ELR (cell line): Measurements from ENCODE around the gene GGACT.
A peak's percentile ranks its signal among the peaks of the same experiment; 100 is the strongest.

ENCODE experiments used
- DNase-seq: peaks from one replicate; pipeline ENCODE4 v3.0.0-alpha.2; 2015; ENCODE audit warnings: low read depth

The GGACT gene

DNA sequence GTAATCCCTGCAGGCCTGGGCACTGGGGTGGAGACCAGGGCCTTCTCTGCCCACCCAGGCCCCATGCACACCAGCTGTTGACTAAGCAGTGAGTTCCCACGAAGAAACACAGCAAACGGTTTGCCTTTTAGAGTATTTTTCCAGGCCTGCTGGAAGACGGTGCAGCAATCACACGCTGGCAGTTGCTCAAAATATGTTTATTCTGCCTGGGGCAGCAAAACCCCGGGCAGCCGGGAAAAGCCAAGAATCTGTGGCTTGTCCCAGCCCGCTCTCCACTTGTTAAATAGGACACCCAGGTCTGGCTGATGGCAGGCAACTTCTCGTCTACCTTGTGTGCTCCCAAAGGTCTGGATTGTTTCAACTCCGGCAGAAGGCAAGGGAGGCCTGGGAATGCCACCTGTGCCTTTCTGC lies 40.8 kb downstream of the GGACT start:
- no peak for DNase-seq

DNA sequence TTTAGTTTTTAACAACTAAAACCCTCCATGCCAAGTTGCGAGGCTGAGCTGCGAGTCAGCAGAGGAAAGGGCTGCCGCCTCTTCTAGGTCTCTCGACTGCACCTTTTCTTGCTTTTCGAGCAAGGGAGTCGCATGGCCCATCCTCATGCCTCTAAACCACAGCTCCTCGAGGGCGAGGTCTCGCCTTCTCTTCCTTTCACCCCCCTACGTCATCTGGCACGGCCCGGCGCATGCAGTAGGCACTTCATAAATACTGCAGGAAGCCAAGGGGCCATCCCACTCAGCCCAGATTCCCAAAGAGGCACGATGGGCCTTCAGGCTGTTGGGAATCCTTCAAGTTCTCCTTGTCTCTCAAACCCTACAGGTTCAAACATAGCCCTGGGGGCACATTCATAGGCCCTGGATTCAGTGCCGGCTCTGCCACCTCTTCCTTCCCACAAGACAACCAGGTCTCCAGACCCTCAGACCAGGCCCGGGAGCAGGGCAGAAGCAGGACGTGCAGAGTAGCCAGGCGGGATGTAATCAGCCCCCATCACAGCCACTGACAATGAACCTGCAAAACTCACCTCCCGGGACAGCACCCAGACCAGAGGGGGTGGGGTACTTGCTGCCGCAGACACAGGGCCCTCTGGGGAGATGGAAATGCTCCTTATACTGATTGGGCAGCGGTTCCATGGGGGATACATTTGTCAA lies 41.7 kb downstream of the GGACT start:
- no peak for DNase-seq

DNA sequence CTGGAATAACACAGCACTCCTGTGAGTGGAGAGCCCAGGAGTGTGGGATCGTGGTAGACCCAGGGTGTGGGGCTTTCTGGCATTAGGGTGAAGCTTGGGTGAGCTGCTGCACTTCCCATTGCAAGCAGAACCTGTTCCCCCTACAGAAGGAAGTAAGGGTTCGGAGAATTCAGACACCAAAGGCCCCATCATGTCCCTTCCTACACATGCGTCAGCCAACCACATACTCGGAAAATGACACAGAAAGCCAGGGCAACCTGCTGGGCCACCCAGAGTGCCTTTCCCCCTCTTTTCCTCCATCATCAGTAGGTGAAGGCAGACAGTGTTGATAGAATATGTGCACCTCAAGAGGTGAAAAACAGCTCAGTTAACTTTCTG lies 42.9 kb downstream of the GGACT start:
- DNase-seq: no peak

DNA sequence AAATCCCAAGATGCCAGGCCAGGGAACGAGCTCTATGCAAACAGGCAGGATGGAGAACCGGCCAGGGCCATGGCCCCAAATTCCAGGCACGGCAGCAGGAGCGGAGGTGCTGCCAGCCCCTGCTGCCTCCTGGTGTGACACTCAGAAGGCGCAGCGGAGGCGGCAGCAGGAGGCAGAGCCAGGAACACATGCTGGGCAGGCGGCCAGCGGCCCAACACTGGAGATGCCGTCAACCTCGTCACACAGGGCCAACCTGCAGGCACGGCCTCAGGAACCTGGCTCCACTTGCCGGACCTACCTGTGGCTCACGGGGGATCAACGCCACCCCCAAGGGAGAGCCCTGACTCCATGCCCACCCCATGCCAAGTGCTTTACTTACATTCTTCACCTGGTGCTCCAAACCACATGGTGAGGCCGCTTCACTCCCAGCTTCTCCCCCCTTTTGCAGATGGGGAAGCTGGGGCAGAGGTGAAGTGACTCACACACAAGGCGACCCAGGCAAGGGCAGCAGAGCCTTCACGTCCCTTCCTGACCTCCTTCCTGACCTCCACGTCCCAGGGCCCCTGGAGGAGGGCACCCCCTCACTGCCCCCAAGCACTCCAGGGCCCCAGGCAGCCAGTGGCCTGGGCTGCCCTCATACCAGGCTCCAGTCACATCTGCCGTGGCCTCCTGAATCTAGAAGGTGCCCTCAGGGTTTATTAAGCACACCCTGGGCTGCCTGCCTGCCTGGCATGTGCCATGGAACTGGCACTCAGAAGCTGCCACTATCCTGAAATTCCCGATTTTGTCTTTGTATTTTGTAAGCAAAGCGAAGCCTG lies 43.5 kb downstream of the GGACT start:
- DNase-seq: no peak

DNA sequence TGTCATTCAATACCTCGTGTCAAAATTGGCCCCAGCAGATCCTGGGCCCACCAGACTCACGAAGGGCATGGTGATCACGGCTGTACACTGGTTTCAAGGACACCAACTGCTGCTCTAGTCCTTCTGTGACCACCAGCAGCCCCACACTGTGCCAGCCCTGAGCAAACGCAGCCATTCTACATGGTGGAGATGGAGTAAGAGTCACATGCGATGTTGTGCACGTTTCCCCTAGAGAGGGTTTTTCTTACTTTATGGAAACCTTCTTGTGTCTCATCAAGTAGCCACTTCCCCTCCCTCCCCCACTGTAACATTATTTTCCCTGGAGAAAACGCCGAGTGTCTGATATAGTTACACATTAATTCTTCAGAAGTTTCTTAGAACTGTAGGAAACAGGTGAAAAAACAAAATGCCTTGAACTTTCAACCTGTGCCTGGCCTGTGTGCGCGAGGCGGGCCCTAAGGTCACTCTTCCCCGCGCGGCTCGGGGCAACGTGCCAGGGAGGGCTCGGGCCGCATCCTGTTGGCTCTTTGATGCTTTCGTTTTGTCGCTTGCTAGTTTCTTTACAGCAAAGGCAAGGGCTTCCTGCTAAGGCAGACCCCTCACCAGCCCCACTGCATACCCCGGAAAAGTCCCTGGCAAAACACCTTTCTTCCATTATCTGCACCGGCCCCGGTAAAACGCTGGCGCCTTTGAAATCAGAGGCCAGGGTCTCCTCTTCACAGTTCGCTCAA lies 44.6 kb downstream of the GGACT start:
- no peak for DNase-seq

DNA sequence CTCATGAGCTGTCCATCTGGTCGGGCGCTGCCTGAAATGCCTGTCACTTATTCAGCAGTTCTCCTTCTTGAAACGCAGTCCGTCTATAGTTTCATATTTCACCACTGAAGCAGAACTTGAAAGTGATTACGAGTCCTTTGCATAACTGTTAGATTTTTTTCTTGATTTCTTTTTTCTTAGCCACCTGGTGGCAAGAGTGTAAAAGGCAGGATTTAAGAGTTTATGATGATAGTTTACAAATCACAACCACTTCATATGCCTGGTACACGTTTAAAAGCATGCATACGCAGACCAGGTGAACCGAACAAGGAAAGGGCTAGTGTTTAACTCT lies 45.8 kb downstream of the GGACT start:
- DNase-seq: peak; percentile 66

DNA sequence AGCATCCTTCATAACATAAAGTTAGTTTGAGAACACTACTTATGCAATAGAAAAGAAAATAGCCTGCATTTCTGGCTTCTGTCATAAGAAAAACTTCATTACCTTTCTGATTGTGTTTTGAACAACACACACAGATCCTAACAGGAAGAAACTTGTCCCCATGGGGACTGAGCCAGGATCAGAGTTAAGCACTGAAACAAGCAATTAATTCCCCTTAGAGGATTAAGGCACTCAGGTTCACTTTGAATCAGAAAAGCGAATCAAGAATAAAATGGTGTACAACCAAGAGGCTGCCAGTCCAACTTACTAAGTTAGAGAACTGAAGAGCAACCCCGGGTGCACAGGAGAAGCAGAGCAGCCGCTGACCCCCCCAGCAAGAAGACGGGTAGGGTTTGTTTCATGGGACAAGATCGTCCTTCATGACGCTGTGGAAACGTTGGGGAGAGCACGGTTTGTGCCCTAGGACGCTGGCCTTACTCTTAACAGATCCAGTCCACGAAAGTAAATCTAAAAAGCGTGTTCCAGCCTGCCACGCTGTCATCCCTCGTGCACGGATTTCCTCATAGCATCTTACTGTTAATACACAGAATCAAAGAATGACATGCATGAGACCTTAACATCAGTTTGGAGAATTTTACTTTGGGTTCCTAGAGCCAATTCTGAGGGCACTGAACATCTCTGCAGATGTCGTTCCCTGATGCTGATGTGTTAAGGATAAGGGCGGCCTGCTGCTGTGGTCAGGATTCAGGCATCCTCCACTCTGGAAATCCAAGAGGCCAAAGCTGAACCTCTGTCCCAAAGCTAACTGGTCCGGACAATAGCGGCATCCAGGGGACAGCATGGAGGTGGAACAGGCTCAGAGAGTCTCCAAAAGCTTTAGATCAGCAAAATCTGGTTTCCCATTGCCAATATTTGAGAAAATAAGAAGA lies 46.4 kb downstream of the GGACT start:
- no peak for DNase-seq

DNA sequence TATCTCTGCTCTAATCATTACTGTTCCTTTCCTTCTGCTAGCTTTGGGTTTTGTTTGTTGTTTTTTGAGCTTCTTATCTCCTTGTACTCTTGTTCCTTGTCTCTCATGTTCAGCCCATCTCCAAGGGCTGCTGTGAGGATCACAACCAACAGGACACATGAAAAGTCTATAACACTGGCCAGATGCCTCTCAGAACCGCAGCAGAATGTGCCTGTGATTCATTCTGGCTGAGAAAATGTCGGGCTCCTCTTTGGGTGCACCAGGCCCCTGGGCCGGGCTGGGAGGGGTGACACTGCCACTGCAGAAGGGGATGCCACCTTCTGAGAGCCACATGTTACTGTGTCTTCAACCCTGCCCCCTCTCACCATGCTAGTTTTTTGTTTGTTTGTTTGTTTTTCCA lies 48.0 kb downstream of the GGACT start:
- no peak for DNase-seq

DNA sequence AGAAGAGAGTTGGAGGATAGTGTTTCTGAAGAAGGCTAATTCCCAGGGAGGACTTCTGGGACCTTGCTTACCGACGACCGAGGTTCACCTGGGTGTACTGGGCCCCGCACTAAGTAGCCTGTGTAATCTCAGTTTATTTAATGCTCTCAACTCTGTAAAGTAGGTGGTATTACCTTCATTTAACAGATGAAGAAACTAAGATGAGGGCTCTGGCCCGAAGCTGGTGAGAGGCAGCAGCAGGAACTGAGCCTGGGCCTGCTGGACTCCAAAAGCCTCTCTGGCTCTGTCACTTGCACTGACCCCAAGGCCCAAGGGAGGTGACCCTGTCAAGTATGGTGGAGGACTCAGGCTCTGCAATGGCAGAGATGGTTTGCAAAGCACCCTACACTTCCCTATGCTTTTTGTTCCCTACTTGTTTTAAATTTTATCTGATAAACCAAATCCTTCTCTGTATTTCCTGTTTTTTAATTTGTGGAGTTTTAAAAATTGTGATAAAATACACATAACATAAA lies 50.6 kb downstream of the GGACT start:
- DNase-seq: no peak

DNA sequence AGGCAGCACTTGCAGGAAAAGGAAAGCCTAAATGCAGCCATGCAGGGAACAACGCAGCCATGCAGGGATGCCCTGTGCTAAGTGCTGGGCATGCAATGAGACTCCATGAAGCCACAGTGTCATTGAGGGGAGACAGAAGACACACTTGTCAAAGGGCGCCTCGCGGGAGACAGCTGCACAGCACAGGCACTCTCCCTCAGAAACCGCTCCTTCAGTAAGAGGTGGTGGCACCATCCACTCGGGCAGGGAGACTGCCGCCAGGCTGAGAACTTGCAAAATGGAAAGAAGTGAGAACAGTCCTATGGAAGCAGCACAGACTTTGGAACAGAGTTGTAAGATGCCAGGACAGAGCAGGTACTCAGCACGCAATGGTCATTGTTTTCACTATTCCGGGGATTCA lies 51.1 kb downstream of the GGACT start:
- DNase-seq: no peak

DNA sequence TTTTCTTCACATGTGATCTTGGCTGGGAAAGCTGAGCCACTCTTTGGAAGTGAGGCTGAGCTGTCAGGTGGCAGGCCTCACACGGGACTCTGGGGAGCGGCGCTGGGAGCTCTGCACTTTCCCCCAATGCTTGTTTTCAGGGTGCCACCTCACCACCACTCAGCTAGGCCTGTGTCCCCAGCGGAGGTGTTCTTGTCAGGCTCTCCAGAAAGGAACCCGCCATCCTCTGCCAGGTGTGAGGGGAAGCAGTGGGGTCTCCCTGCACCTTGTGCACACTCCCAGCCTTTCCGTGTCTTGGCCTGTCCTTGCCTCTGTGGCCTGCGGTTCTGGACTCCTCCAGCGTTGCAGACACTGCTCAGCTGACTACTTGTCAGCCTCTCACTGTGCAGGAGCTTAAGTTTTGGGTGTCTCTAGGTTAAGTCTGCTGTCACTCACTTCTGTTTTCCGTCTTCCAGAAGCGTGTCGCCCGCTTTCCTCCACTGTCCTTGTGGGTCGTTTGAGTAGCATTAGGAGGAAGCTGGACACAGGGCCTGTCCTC lies 51.9 kb downstream of the GGACT start:
- DNase-seq: no peak

DNA sequence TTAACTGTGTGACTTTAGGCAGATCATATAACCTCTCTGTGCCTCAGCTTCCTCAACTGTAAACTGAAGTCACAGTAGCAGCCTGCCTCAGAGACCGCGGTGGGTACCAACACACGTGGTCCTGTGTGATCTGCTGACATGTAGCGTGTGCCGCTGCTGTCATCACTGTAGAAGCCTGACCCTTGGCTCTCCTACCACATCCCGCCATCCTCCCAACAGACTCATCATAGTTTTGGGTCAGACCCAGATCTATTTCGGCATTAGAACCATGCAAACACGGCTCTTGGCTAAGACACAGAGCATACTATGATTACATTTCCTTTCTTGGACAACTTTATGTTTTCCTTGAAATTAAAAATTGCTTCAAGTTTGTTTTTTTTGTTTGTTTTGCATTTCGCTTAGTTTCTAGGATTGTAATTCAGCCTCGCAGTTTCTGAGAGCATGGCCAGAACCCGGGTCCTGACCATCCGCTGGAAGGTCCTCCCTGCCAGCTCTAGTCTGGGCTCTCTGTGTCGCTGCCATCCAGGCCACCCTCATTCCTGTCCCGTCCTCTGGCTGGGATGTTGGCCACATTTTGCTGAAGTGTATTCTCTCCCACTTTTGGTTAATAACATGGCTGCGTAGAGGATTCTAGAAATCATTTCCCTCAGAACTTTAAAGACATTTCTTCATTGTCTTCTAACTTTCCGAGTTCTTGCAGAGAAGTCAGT lies 53.0 kb downstream of the GGACT start:
- DNase-seq: no peak

DNA sequence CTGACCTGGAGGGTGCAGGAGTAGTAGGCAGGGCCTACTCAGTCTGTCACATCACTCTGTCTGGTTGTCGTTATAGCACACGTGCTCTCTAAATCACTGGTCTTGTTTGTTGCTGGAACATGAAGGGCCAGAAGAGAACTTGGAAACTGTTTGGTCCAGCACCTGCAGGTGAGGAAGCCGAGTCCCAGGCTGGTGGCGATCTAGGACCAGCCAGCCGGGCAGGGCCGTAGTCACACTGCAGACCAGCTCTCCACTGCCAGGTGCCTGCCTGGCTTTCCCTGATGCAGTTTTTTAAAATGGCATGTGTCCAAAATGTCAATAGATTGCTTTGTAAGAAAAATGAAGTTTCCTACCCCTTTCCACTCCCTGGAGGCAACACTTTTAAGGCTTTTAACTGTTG lies 53.7 kb downstream of the GGACT start:
- no peak for DNase-seq

DNA sequence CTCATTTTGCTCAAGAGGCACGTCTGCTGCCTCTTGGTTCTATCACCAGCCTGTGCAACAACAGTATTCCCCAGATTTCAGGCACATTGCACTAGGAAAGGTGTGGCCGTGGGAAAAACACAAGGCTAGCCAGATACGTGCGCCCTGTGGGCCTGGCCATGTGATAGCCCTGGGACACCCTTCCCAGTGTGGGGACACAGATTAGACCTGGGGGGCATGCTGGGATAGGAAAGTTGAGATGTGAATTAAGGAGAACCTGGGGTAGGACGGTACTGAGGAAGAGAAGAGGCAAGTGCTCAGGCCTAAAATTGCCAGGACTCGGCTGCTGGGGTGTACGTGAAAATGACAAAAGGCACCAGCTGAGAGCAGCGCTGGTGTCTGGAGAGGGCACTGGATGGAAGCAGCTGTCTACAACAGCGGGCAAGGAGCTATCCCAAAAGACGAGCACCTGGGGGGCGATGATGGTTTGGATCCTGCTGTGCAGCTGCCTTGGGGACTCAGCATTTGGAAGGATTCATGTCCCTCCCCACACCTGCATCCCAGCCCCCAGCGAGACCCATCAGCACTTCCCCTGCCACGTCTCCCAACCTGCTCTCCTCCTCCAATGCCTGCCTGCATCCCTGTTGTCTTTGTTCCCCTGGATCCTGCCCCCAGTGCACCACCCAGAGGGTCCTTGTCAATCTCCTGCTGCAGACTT lies 54.3 kb downstream of the GGACT start:
- DNase-seq: no peak

DNA sequence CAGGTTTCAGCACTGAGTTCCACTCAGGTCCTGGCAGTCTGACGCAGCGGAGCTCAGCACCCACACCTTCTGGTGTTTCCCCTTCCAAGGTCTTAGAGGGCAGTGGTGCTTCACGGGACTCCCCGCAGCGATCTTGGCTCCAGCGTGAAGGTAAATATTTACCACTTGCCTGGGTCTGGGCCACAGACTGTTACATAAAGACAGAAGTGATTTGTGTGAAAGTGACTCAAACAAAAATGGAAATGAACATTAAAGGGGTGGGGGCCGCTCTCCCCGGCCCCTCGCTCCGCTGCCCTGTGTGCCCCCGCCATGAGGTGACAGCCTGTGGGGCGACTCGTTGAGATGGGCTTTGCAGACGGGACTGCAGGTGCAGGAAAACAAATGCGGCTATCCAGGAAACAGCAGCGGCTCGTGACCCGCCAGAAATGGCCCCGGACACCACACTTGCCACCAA lies 55.0 kb downstream of the GGACT start:
- DNase-seq: no peak

DNA sequence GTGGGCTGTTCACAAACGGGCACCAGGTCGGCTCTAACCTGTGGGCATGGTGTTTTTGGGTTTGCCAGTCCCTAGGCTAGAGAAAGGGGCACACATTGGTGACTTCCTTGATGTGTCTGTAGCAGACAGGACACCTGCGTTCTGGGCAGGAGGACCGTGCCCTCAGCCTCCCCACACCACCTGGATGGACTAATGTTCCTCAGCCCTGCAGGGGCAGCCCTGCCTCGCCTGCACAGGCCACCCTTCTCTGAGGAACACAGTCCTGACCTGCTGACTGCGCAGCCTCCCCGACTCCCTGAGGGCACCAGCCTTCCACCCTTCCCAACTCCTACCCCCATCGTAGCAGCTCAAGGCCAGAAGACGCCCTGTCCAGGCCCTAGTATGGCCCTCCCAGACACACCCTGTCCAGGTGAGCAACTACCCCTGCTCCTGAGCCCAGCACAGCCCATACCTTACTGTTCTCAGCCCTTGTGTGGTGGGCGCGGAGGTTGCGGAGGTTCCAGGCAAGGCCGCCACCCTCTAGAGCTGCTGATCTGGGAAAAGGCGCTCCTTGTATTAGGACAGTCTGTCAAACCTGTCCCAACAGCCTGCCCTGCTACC lies 55.7 kb downstream of the GGACT start:
- no peak for DNase-seq

DNA sequence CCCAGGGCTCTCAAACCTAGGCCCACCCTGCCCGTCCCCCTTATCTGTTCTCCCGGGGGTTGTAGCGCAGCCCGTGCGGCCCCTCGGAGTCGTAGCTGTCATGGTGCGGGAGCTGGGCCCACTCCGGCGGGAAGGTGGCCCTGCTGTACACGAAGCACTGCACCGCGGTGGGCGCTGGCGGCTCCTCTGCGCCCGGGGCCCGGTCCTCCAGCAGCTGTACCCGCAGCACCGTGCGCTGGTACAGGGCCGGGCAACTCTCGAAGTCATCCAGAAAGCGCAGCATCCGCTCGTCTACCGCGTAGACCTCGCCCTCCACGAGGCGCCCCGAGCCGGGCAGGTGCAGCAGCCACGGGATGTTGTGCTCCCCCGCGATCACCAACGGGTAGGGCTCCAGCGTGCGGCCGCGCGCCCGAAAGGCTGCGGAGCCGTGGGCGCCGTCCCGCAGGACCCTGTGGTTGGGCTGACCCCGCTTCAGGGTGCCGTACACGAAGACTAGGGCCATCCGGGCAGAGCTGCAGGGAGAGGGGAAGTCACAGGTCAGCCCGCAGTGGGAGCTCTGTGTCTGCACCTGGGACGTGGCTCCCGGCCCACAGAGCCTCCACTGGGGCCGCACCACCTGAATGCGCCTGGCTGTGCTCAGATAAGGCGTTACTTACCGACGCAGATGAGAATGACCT lies 56.4 kb downstream of the GGACT start:
- DNase-seq: no peak

DNA sequence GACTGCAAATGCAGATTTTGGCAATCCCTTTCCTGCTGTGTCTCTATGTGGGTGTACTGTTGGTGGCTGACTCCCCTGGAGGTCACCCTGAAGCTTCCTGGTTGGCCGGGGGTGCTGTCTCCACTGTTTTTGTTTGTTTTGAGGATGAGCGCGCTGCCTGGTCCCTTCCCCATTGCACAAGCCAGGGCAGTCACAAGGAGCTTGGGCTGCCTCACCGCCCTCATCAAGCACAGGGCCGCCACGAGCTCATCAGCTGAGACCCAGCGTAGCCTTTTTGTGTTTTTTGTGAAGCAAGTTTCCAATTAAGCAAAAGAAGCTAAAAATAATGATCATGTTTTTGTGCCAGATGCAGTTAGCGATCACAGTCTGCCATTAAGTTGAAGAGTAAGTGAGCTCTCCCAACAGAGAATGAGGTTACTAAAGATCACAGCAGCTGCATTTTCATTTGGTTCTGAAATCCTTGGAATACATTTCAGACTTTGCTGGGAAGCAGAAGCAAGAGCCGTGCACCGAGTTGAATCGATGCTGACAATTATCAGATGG lies 57.8 kb downstream of the GGACT start:
- DNase-seq: no peak
